GM10248 (cell line): ENCODE data around the gene ESR2.
"Not testable (repeated sequence)": the region's sequence is repeated elsewhere in the genome, so short reads cannot be mapped to it uniquely, and the experiment has no call there.

ENCODE experiments used
- CTCF ChIA-PET: fragments of 300-600 bp; sonication (Branson Sonifier 250); formaldehyde crosslinking; extraction: SDS; loops from one replicate; lab custom pipeline; 2021; ENCODE audit warnings: antibody characterized with exemption; lab: Yijun Ruan, JAX
- POLR2A ChIA-PET: fragments of 350-650 bp; sonication (Branson Sonifier 250); formaldehyde crosslinking; extraction: SDS; loops from one replicate; lab custom pipeline; 2020; ENCODE audit warnings: antibody characterized with exemption; lab: Yijun Ruan, JAX
- DNase-seq: peaks from one replicate; pipeline ENCODE4 v3.0.0; 2012; ENCODE audit errors: extremely low spot score
- CTCF ChIP-seq: IDR thresholded peaks from 2 replicates; pipeline ENCODE4 v1.5.1; 2012; ENCODE audit warnings: mild to moderate bottlenecking, low read depth; ENCODE audit errors: extremely low read depth, missing control alignments, control extremely low read depth

The ESR2 gene

DNA sequence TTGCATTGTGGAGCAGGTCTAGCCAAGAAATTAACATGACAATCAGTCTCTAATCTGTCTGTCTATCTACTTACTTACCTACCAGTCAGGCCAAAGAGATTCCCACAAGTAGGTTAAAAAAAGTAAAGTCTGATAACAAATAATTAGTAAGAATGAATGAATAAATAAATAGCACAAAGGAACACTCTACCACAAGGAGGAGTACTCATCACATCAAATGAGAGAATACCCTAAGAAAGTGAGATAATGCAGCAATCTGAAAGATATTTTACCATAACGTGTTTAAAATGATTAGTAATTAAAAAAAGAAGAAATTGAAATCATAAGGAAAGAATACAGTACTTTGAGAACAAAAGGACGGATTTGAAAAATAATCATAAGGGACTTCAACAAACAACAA, 254.1 kb downstream of the ESR2 start:
- TF ChIP-seq CTCF: no peak
- DNase-seq: no peak
- ChIA-PET POLR2A (no interaction called here), CTCF (interaction anchor here (0.7 to 1.5 kb wide), 4 partner anchors 9 to 263 kb away, joined by 3 to 4 read pairs (median 4); partner anchors contain the start of gene ESR2)

DNA sequence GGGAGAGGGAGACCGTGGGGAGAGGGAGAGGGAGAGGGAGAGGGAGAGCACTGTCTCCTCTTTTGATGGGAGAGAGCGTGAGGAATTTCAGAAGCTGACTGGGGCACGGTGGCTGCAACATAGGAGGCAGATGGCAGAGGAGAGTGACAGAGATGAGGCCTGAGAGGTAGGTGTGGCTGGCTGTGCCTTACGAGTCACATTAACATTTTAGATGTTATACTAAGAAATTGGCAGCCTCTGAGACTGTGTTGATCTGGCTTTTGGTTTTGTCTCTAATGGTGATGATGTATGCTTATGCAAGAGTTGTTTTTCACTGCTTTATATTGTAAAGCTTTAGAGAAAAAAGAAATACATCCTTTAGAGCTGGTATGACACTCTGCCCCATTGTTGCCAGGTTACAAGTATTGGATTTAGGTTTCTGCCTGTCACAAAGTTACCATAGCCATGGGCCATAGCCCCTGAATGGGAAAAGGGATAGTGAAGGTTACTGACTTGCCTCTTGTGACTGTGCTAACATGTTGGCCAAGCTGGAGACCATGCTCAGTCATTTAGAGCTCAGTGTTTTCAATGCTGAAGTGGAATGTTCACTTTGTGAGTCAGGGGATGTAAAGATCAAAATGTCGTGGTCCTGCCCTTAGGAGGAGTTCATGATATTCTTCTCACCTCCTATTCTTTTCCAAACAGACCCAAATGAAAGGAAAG, 255.2 kb downstream of the ESR2 start:
- no peak for TF ChIP-seq CTCF
- ChIA-PET POLR2A (no interaction called here), CTCF (interaction anchor here (0.7 to 1.5 kb wide), 3 partner anchors 10 to 255 kb away, joined by 3 to 4 read pairs (median 4); partner anchors contain the start of gene ESR2)
- no peak for DNase-seq

DNA sequence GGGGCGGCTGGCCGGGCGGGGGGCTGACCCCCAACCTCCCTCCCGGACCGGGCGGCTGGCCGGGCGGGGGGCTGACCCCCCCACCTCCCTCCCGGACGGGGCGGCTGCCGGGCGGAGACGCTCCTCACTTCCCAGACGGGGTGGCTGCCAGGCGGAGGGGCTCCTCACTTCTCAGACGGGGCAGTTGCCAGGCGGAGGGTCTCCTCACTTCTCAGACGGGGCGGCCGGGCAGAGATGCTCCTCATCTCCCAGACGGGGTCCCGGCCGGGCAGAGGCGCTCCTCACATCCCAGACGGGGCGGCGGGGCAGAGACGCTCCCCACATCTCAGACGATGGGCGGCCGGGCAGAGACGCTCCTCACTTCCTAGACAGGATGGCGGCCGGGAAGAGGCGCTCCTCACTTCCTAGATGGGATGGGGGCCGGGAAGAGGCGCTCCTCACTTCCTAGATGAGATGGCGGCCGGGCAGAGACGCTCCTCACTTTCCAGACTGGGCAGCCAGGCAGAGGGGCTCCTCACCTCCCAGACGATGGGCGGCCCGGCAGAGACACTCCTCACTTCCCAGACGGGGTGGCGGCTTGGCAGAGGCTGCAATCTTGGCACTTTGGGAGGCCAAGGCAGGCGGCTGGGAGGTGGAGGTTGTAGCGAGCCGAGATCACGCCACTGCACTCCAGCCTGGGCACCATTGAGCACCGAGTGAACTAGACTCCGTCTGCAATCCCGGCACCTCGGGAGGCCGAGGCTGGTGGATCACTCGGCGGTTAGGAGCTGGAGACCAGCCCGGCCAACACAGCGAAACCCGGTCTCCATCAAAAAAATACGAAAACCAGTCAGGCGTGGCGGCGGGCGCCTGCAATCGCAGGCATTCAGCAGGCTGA, 256.1 kb downstream of the ESR2 start:
- DNase-seq, POLR2A ChIA-PET: not testable (repeated sequence)
- CTCF ChIA-PET: interaction anchor here (1.5 kb wide), 1 partner anchor 10 kb away, joined by 4 read pairs; no protein-coding TSS in a partner anchor

GRCh38 chr14:64035143-64035542, 259.0 kb downstream of the ESR2 start:
- CTCF ChIA-PET: no interaction called here
- POLR2A ChIA-PET: interaction anchor here (0.7 kb wide), 1 partner anchor 28 kb away, joined by 3 read pairs; no protein-coding TSS in a partner anchor
- no peak for TF ChIP-seq CTCF
- DNase-seq: no peak
